K562 (cell line): ENCODE measurements around the gene GATA6. TPM values are rescaled to one million over a fixed set of nuclear protein-coding genes. Genes with fewer than 3 reads are reported as not detected.

Source experiments
- ATAC-seq: fragments of 200-7000 bp; cut with Tn5 transposase; 3 replicates; pipeline ENCODE4 v1.9.1; 2020; ENCODE audit warnings: moderate library complexity
- BruUV-seq: library from RNA; stranded (reverse); fragments of 400-500 nt; replicated peaks from 2 replicates; lab custom pipeline; 2021; lab: Mats Ljungman, UMichigan
- CTCF ChIA-PET: fragments of 300-600 bp; formaldehyde crosslinking; extraction: SDS; loops from one replicate; lab custom pipeline; 2021; ENCODE audit warnings: low intra/inter-chr PET ratio; lab: Yijun Ruan, JAX
- POLR2A ChIA-PET: fragments of 300-600, 350-650 bp; sonication (Branson Sonifier 250); formaldehyde crosslinking; extraction: SDS; loops from one replicate; lab custom pipeline; 2021; ENCODE audit warnings: antibody characterized with exemption, inconsistent platforms; lab: Yijun Ruan, JAX
- DNase-seq, 4 experiments: peaks; one replicate each; pipeline versions ENCODE4 v3.0.0 to v3.0.0-alpha.2; 2011 to 2018; ENCODE audit warnings: low spot score in 3 of 4, mixed read lengths in 3 of 4; ENCODE audit errors: extremely low read depth in 1 of 4
- FAIRE-seq: peaks from 2 replicates; lab custom pipeline; 2011; peaks lifted over from hg19 to GRCh38; lab: Jason Lieb, UNC
- H2AFZ ChIP-seq: 2 replicates; pipeline ENCODE4 v1.6.0; 2011; ENCODE audit warnings: low read depth, low read length, control low read depth, inconsistent platforms
- H3K27ac ChIP-seq: fragments of 200-600 bp; 3 replicates; pipeline ENCODE4 v1.8.0; 2011; ENCODE audit warnings: low read depth, mild to moderate bottlenecking, control low read depth, inconsistent platforms, low read length, moderate library complexity, mixed read lengths; ENCODE audit errors: extremely low read depth
- H3K27me3 ChIP-seq, 2 experiments: fragments of 300-600 bp in 1 of 2; 2 replicates in 1 of 2; 3 replicates in 1 of 2; pipeline versions ENCODE4 v1.6.0 to v1.8.0; 2011; ENCODE audit warnings: inconsistent platforms in 2 of 2, low read length in 2 of 2, mild to moderate bottlenecking in 1 of 2, mixed read lengths in 1 of 2, moderate library complexity in 1 of 2; ENCODE audit not compliant: control insufficient read depth in 2 of 2, insufficient read depth in 2 of 2
- H3K36me3 ChIP-seq: fragments of 300-600 bp; 3 replicates; pipeline ENCODE4 v1.8.0; 2011; ENCODE audit warnings: mild to moderate bottlenecking, low read length, inconsistent platforms; ENCODE audit not compliant: control insufficient read depth, insufficient read depth
- H3K4me1 ChIP-seq, 2 experiments: fragments of 200-600 bp in 1 of 2; replicated peaks in 1 of 2; 2 replicates in 1 of 2; 3 replicates in 1 of 2; pipeline versions ENCODE4 v1.5.1 to v1.8.0; 2011; ENCODE audit warnings: inconsistent platforms in 2 of 2, low read length in 2 of 2, mild to moderate bottlenecking in 1 of 2, mixed read lengths in 1 of 2, moderate library complexity in 1 of 2; ENCODE audit not compliant: control insufficient read depth in 2 of 2, insufficient read depth in 2 of 2
- H3K4me2 ChIP-seq: 2 replicates; pipeline ENCODE4 v1.6.1; 2011; ENCODE audit warnings: low read length, control low read depth, inconsistent platforms, mixed read lengths; ENCODE audit not compliant: insufficient read depth
- H3K4me3 ChIP-seq: fragments of 200-600 bp; sonication (generic), shearing (Covaris generic); 2 replicates; pipeline ENCODE4 v1.5.1; 2016; ENCODE audit warnings: control low read depth, inconsistent platforms
- H3K79me2 ChIP-seq: fragments of 200-600 bp; 3 replicates; pipeline ENCODE4 v1.8.0; 2011; ENCODE audit warnings: low read length, inconsistent platforms; ENCODE audit not compliant: control insufficient read depth, insufficient read depth
- H3K9ac ChIP-seq, 2 experiments: 2 replicates each; pipeline versions ENCODE4 v1.6.0 to v1.6.1; 2011; ENCODE audit warnings: low read depth in 2 of 2, low read length in 2 of 2, control low read depth in 1 of 2, inconsistent platforms in 1 of 2, mild to moderate bottlenecking in 1 of 2, mixed read lengths in 1 of 2; ENCODE audit not compliant: insufficient read depth in 1 of 2
- H3K9me1 ChIP-seq: one replicate; pipeline ENCODE4 v1.6.0; 2011; ENCODE audit warnings: inconsistent platforms, mild to moderate bottlenecking, low read length, moderate library complexity; ENCODE audit not compliant: control insufficient read depth, insufficient read depth
- H3K9me3 ChIP-seq: replicated peaks from 2 replicates; pipeline ENCODE4 v1.5.1; 2011; ENCODE audit warnings: low read depth, low read length, inconsistent platforms; ENCODE audit not compliant: control insufficient read depth, insufficient read depth
- H4K20me1 ChIP-seq: replicated peaks from 2 replicates; pipeline ENCODE4 v1.6.1; 2011; ENCODE audit warnings: low read length, inconsistent platforms, mixed read lengths; ENCODE audit not compliant: control insufficient read depth, insufficient read depth
- HDAC8 ChIP-seq: fragments of 450-650 bp; IDR thresholded peaks from 2 replicates; pipeline ENCODE4 v1.6.1; 2016; ENCODE audit warnings: mild to moderate bottlenecking, missing genetic modification characterization, moderate library complexity, missing compliant biosample characterization
- NFXL1 ChIP-seq: fragments of 450-650 bp; formaldehyde crosslinking; IDR thresholded peaks from 2 replicates; pipeline ENCODE4 v1.4.0; 2021; ENCODE audit warnings: mild to moderate bottlenecking
- ZBTB11 ChIP-seq, 3 experiments: fragments of 200-800 bp in 1 of 3; fragments of 250-450 bp in 1 of 3; fragments of 450-650 bp in 1 of 3; sonication (Bioruptor Pico) in 1 of 3; sonication (Bioruptor generic) in 1 of 3; formaldehyde crosslinking in 1 of 3; IDR thresholded peaks; 2 replicates each; pipeline versions ENCODE4 v1.6.1 to v1.8.0; 2016 to 2022; ENCODE audit warnings: mild to moderate bottlenecking in 2 of 3, missing genetic modification characterization in 2 of 3, missing compliant biosample characterization in 1 of 3, moderate library complexity in 1 of 3
- ZNF143 ChIP-seq: sonication (generic); formaldehyde crosslinking; IDR thresholded peaks from 2 replicates; pipeline ENCODE4 v1.9.0; 2022; ENCODE audit warnings: mild to moderate bottlenecking, missing genetic modification reagents
- ZNF431 ChIP-seq: sonication (generic); formaldehyde crosslinking; IDR thresholded peaks from 2 replicates; pipeline ENCODE4 v1.8.0; 2022; ENCODE audit warnings: mild to moderate bottlenecking, missing genetic modification reagents
- ZNF76 ChIP-seq: fragments of 250-450 bp; sonication (Bioruptor Pico); IDR thresholded peaks from 2 replicates; pipeline ENCODE4 v1.4.0; 2020; ENCODE audit warnings: mild to moderate bottlenecking, moderate library complexity, borderline replicate concordance
- WGBS: fragments of 100-300 bp; shearing (Covaris generic); methylation state at CpG from one replicate; pipeline ENCODE4 v1.1.6; 2016; ENCODE audit warnings: low coverage, mixed read lengths; ENCODE audit not compliant: insufficient coverage; ENCODE audit errors: missing lambda C conversion rate; 5-methylcytosine and 5-hydroxymethylcytosine counted together
- in situ Hi-C: fragments of 300-500 bp; cut with MboI; formaldehyde crosslinking; loops from 4 replicates; pipeline ENCODE4 v1.15.0; 2018; ENCODE audit warnings: inconsistent platforms, mixed read lengths
- intact Hi-C: fragments of 100-400 bp; cut with micrococcal nuclease; formaldehyde crosslinking; loops from 2 replicates; pipeline ENCODE4 v1.14.2; 2022
- polyA plus RNA-seq, 8 experiments: library from polyadenylated mRNA; depleted of rRNA in 4 of 8; stranded (reverse) in 5 of 8; unstranded in 3 of 8; fragments of >200 nt; fragmentation: Nextera tagmentation in 2 of 8; fragmentation: Illumina TruSeq in 1 of 8; extraction: Ambion mirVana in 2 of 8; extraction: Trizol in 1 of 8; gene quantifications; 2 replicates each; pipeline versions ENCODE4 v1.2.1 to v1.2.3, GENCODE V29; 2011 to 2014; ENCODE audit warnings: inconsistent platforms in 1 of 8, missing spikeins in 1 of 8
- total RNA-seq, 7 experiments: library from RNA; depleted of rRNA in 6 of 7; stranded (reverse); fragments of >200 nt in 6 of 7; fragmentation: Illumina TruSeq in 2 of 7; extraction: Trizol in 2 of 7; gene quantifications; 2 replicates each; pipeline versions ENCODE4 v1.2.1 to v1.2.3, GENCODE V29; 2011 to 2021; ENCODE audit warnings: low replicate concordance in 1 of 7
- TF ChIP-seq, protein P1 (sequence below): fragments of 450-650 bp; formaldehyde crosslinking; IDR thresholded peaks from 2 replicates; pipeline ENCODE4 v1.4.0; 2022; ENCODE audit warnings: missing genetic modification characterization

GATA6 gene
- total and polyA plus RNA-seq, 9 of the 15 experiments (the other 6 are each of a cell fraction or from before 2014, with no cell fraction given), result 0.01 to 0.24 (median 0.16) TPM; not detected in 5

DNA sequence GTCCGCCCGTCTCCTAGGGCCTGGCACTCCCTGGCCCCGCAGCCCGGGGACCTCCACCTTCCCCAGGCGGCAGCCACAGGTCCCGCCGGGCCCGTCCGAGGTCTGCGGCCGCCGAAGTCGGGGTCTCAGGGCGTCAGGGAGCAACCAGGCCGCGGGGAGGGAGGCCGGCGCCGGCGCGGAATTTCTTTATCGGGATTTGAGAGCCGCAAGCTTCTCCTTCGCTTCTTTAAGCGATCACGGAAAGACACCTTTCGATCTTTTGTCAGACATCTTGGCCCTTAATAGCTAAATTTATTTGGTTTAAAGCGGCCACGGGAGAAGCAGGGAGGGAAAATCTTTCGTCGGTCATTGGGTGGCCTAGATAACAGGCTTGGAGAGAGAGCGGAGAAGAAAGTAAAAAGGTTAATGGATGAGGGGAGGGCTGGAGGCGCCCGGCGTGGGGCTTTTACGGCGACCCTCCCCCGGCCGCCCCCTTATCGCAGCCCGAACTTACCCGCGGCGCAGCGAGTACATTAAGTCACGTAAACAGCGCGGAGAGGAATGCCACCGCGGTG, 4.3 kb upstream of the GATA6 start:
- no peak overlapping the region for H2AFZ ChIP-seq
- no peaks in the 10 kb centered on the region for H3K9me1 ChIP-seq
- no TSS peak for BruUV-seq
- no peaks in the 10 kb centered on the region for H3K79me2 ChIP-seq
- CTCF ChIA-PET, result no interaction called here
- no peak for ATAC-seq
- H3K27me3 ChIP-seq, result peaks cover 54 to 56% of the 10 kb centered on the region in 2 experiments
- no peak for DNase-seq
- H3K9ac ChIP-seq, result no peak overlapping the region
- POLR2A ChIA-PET, result interaction anchor here (0.6 kb wide), 2 partner anchors 108 to 374 kb away, joined by 3 read pairs; no protein-coding TSS in a partner anchor
- no peak overlapping the region for H3K4me2 ChIP-seq
- in situ Hi-C loops (no loop called here), intact Hi-C loops (loop anchor here (5.0 kb wide), 1 partner anchor 537 kb away; no protein-coding TSS in a partner anchor)
- no peak for TF ChIP-seq ZNF431
- TF ChIP-seq ZBTB11 (CRISPR knock-in tag; IDR thresholded peaks at IDR 0.05), result no peak
- TF ChIP-seq, protein P1, sequence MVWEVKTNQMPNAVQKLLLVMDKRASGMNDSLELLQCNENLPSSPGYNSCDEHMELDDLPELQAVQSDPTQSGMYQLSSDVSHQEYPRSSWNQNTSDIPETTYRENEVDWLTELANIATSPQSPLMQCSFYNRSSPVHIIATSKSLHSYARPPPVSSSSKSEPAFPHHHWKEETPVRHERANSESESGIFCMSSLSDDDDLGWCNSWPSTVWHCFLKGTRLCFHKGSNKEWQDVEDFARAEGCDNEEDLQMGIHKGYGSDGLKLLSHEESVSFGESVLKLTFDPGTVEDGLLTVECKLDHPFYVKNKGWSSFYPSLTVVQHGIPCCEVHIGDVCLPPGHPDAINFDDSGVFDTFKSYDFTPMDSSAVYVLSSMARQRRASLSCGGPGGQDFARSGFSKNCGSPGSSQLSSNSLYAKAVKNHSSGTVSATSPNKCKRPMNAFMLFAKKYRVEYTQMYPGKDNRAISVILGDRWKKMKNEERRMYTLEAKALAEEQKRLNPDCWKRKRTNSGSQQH (CRISPR knock-in tag), result no peak
- TF ChIP-seq ZNF143 (CRISPR knock-in tag), result no peak
- TF ChIP-seq HDAC8, result no peak
- no peak for TF ChIP-seq NFXL1
- no peak for TF ChIP-seq ZNF76 (CRISPR knock-in tag)
- WGBS, result 60% methylated on average over 43 of the region's 50 CpGs
- H4K20me1 ChIP-seq, result peaks cover 5% of the 10 kb centered on the region
- H3K9me3 ChIP-seq, result no peaks in the 10 kb centered on the region
- H3K4me3 ChIP-seq, result no peak overlapping the region
- H3K36me3 ChIP-seq, result no peaks in the 10 kb centered on the region
- no peak overlapping the region for H3K27ac ChIP-seq
- H3K4me1 ChIP-seq, result peaks cover 11 to 30% of the 10 kb centered on the region in 2 experiments
- FAIRE-seq, result no peak
